ENCODE measurements around the gene TREX2. TPM values are rescaled to one million over a fixed set of nuclear protein-coding genes. Genes with fewer than 3 reads are reported as not detected.

The TREX2 gene
- total and polyA plus RNA-seq, 2 of the 8 experiments (the other 6 are each of a cell fraction or from before 2014, with no cell fraction given): 0.71 to 0.80 TPM

GRCh38 chrX:153477364-153477857, 31.6 kb upstream of the TREX2 start:
- H3K27ac ChIP-seq (ENCODE audit: low read depth, low read length): no peak overlapping the region; the same call in 1 of the 2 replicates
- DNase-seq (ENCODE audit: low read depth in 1 of 2, low spot score in 2 of 2): no peak
- peak overlapping the region; percentile 46; the same call in 1 of the 2 replicates for H2BK15ac ChIP-seq (ENCODE audit: low read length)
- H3K56ac ChIP-seq (replicated peaks; ENCODE audit: insufficient read length, low read depth, low read length): no peak overlapping the region
- WGBS, 2 experiments (ENCODE audit: extremely low coverage in 1 of 2, insufficient coverage in 1 of 2, insufficient read length in 1 of 2, insufficient replicate concordance in 2 of 2, low coverage in 1 of 2, low lambda C conversion rate in 2 of 2, missing lambda C conversion rate in 1 of 2): 72% methylated on average over 7 of the region's 11 CpGs; no CpG with 5 or more reads in 1 of the 2 experiments
- no peak overlapping the region; the same call in 1 of the 2 replicates for H4K8ac ChIP-seq (ENCODE audit: extremely low read depth, insufficient read depth, low read length)
- no peaks in the 10 kb centered on the region for H3K79me2 ChIP-seq (ENCODE audit: control insufficient read depth in 1 of 2, insufficient read depth in 2 of 2, low read length in 2 of 2)
- peak overlapping the region; percentile 39; the same call in 1 of the 2 replicates for H2BK12ac ChIP-seq (ENCODE audit: low read depth, low read length)
- H4K91ac ChIP-seq (replicated peaks; ENCODE audit: insufficient read length, low read length): peak overlapping the region; percentile 85
- H2AFZ ChIP-seq (ENCODE audit: low read length): no peak overlapping the region
- H2BK120ac ChIP-seq (replicated peaks; ENCODE audit: low read depth, low read length): no peak overlapping the region
- H3K14ac ChIP-seq (ENCODE audit: insufficient read length): no peak overlapping the region
- no peak overlapping the region for H4K5ac ChIP-seq (ENCODE audit: insufficient read length, low read depth, low read length)
- peaks cover 5 to 24% (median 18%) of the 10 kb centered on the region in 4 experiments; a peak in 6 of 7 replicates for H3K27me3 ChIP-seq (replicated peaks in 1 of 4; ENCODE audit: control insufficient read depth in 3 of 4, extremely low read depth in 1 of 4, insufficient read depth in 3 of 4, low read length in 3 of 4)
- no peak overlapping the region for H3K9ac ChIP-seq (replicated peaks in 1 of 4; ENCODE audit: extremely low read depth in 1 of 4, low read depth in 3 of 4, low read length in 3 of 4)
- no peak overlapping the region for H3K4me3 ChIP-seq (ENCODE audit: extremely low read depth in 1 of 4, insufficient read depth in 2 of 4, low read depth in 3 of 4, low read length in 4 of 4)
- peak overlapping the region; percentile 53 for H3K4ac ChIP-seq (replicated peaks; ENCODE audit: insufficient read length, low read depth, low read length)
- CTCF ChIA-PET (ENCODE audit: partially characterized antibody): interaction anchor here (1.5 to 1.9 kb wide), 4 partner anchors 11 to 192 kb away, joined by 3 to 11 read pairs (median 6); partner anchors contain the start of gene BGN
- H2AK5ac ChIP-seq (ENCODE audit: low read depth, low read length): no peak overlapping the region
- no peaks in the 10 kb centered on the region for H3K9me3 ChIP-seq (ENCODE audit: insufficient read depth in 2 of 2, low read depth in 1 of 2, low read length in 1 of 2)
- peaks cover 0 to 17% (median 5%) of the 10 kb centered on the region in 4 experiments; a peak in 3 of 7 replicates for H3K4me1 ChIP-seq (replicated peaks in 1 of 4; ENCODE audit: control insufficient read depth in 3 of 4, insufficient read depth in 4 of 4, low read length in 3 of 4)
- H3K79me1 ChIP-seq (ENCODE audit: low read depth, low read length): no peaks in the 10 kb centered on the region
- no peaks in the 10 kb centered on the region for H3K36me3 ChIP-seq (ENCODE audit: control insufficient read depth in 2 of 4, insufficient read depth in 4 of 4, low read length in 3 of 4)
- H3K4me2 ChIP-seq (ENCODE audit: insufficient read depth in 1 of 2, low read depth in 2 of 2, low read length in 2 of 2): no peak overlapping the region
- H4K20me1 ChIP-seq (replicated peaks in 1 of 2; ENCODE audit: control insufficient read depth in 1 of 2, insufficient read depth in 2 of 2, low read length in 2 of 2): peaks cover 0 to 1% of the 10 kb centered on the region in 2 experiments
- H2BK5ac ChIP-seq (ENCODE audit: low read depth, low read length): peak overlapping the region; percentile 75; the same call in 1 of the 2 replicates
- FAIRE-seq: no peak
- no peak for TF ChIP-seq ATF3 (IDR thresholded peaks at IDR 0.05; ENCODE audit: insufficient read depth, low read depth, low read length)
- TF ChIP-seq TAF7 (optimal IDR thresholded peaks at IDR 0.05; ENCODE audit: borderline replicate concordance, low read depth, low read length): no peak
- no peak for TF ChIP-seq POLR2A (IDR thresholded peaks at IDR 0.05; ENCODE audit: control extremely low read depth in 1 of 2, low read depth in 2 of 2, low read length in 2 of 2)
- TF ChIP-seq POU5F1 (IDR thresholded peaks at IDR 0.05; ENCODE audit: low read depth, low read length): no peak
- no peak for TF ChIP-seq CBX8 (IDR thresholded peaks at IDR 0.05; ENCODE audit: borderline replicate concordance, low read depth, low read length)
- no peak for TF ChIP-seq NRF1 (IDR thresholded peaks at IDR 0.05; ENCODE audit: low read depth, low read length)
- no peak for TF ChIP-seq KDM4A (IDR thresholded peaks at IDR 0.05; ENCODE audit: low read depth, low read length, severe bottlenecking)
- no peak for TF ChIP-seq RNF2 (IDR thresholded peaks at IDR 0.05; ENCODE audit: borderline replicate concordance, low read depth, low read length, missing control alignments, poor library complexity, severe bottlenecking)
- no peak for TF ChIP-seq CEBPB (IDR thresholded peaks at IDR 0.05; ENCODE audit: low read depth, low read length)
- peak overlapping the region; percentile 93; the same call in 1 of the 2 replicates for H2BK20ac ChIP-seq (ENCODE audit: low read length)
- POLR2A ChIA-PET (ENCODE audit: partially characterized antibody): interaction anchor here (0.9 to 1.0 kb wide), 2 partner anchors 13 to 21 kb away, joined by 3 read pairs; no protein-coding TSS in a partner anchor
- H3K18ac ChIP-seq (ENCODE audit: extremely low read depth, low read length): peak overlapping the region; percentile 60; the same call in 1 of the 2 replicates
- no peaks in the 10 kb centered on the region for H3K23me2 ChIP-seq (ENCODE audit: low read depth, low read length)
- no peak overlapping the region for H3K23ac ChIP-seq (ENCODE audit: insufficient read length)

All from H1 (cell line).